ENCODE results near the gene ZC3H11A.

DNA sequence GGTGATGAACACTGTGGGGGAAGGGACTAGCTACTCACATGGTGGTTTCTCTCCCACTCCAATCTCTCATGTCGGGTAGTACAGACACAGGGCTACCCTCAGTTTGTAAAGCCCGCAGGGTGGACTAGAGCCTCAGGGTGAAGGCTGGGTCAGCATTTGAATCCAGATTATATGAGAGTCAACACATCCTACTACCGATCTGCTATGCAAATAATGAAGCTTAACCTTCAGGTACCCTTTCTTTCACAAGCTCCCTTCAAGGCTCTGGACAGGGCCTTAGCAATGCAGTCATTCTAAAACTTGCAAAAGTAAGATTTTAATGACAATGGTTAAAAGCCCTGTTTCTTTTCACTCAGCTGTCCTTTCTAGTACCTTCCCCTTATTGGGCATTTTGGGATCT, 5.5 kb upstream of the ZC3H11A start:
- TF ChIP-seq POLR2A (IDR thresholded peaks at IDR 0.05; ENCODE audit: low read depth): no peak
- no peak for TF ChIP-seq CTCF (IDR thresholded peaks at IDR 0.05)
- TF ChIP-seq POLR2AphosphoS5 (IDR thresholded peaks at IDR 0.05): no peak
- no peak for TF ChIP-seq EP300 (IDR thresholded peaks at IDR 0.05)
